Right lobe of liver (tissue), 6 donors: ENCODE measurements around the gene AURKAIP1. TPM values are rescaled to one million over a fixed set of nuclear protein-coding genes. Genes with fewer than 3 reads are reported as not detected.

Experiments used
- ATAC-seq, 4 donors: fragments of 200-7000 bp; cut with Tn5 transposase; one replicate each; pipeline ENCODE4 v1.9.1; 2020; ENCODE audit warnings: mild to moderate bottlenecking in 4 of 4, moderate library complexity in 4 of 4
- DNase-seq, 3 donors: peaks; one replicate each; pipeline ENCODE4 v3.0.0-alpha.2; 2020
- H3K27ac ChIP-seq, 3 donors: fragments of 200-600 bp; one replicate each; pipeline ENCODE4 v1.8.0; 2022
- H3K27me3 ChIP-seq, 2 donors: fragments of 200-600 bp; one replicate each; pipeline ENCODE4 v1.8.0; 2022
- H3K36me3 ChIP-seq, 4 donors: fragments of 200-600 bp; sonication (generic) in 1 of 4; one replicate each; pipeline versions ENCODE4 v1.5.1 to v1.8.0; 2017 to 2022; ENCODE audit warnings: control low read depth in 1 of 4
- H3K4me1 ChIP-seq, 4 donors: fragments of 200-600 bp; sonication (generic) in 1 of 4; one replicate each; pipeline versions ENCODE4 v1.5.1 to v1.8.0; 2017 to 2022; ENCODE audit warnings: control low read depth in 1 of 4
- H3K4me3 ChIP-seq, 3 donors: fragments of 200-600 bp; one replicate each; pipeline ENCODE4 v1.8.0; 2022
- H3K9me3 ChIP-seq, 4 donors: fragments of 200-600 bp; sonication (generic) in 1 of 4; one replicate each; pipeline versions ENCODE4 v1.5.1 to v1.8.0; 2017 to 2022; ENCODE audit warnings: control low read depth in 1 of 4
- POLR2A ChIP-seq: fragments of 450-650 bp; IDR thresholded peaks from one replicate; pipeline ENCODE4 v1.6.1; 2017; ENCODE audit warnings: antibody characterized with exemption, mild to moderate bottlenecking
- WGBS: methylation state at CpG from one replicate; pipeline ENCODE4 v1.1.6; 2018; ENCODE audit warnings: low coverage, low lambda C conversion rate; ENCODE audit not compliant: insufficient coverage; ENCODE audit errors: missing lambda C conversion rate; 5-methylcytosine and 5-hydroxymethylcytosine counted together
- intact Hi-C, 2 donors: fragments of 100-400 bp; cut with DNase I; formaldehyde crosslinking; loops; one replicate each; pipeline versions ENCODE4 v1.11.2 to v1.14.1; 2022
- total RNA-seq, 6 experiments: library from RNA; depleted of rRNA in 2 of 6; stranded (reverse); fragments of >200 nt in 2 of 6; fragmentation: NEBNext Ultra II Directional in 3 of 6; extraction: Animal tissue kit (Norgen Biotek cat#: 25700) in 3 of 6; gene quantifications; one replicate each; pipeline versions ENCODE4 v1.1.0 to v1.2.4, GENCODE V29; 2016 to 2023
- TF ChIP-seq, protein P1 (sequence below), 4 donors: fragments of 200-600 bp in 3 of 4; fragments of 450-650 bp in 1 of 4; IDR thresholded peaks; one replicate each; pipeline versions ENCODE4 v1.5.1 to v1.8.0; 2016 to 2022; ENCODE audit warnings: antibody characterized with exemption in 4 of 4, mild to moderate bottlenecking in 2 of 4
- donor health status: DM: no; HTN: yes; CAD: no.
- donor health status: DM: no; HTN: no; CAD: no.
- donor health status: DM: no; HTN: no; CAD: no.
- donor health status: DM: no; HTN: yes; CAD: no.
- donor health status: DM: no; HTN: yes; CAD: no.

The AURKAIP1 gene
- total RNA-seq, 6 experiments from 2014 or later: 70.0 to 140 (median 104) TPM

DNA sequence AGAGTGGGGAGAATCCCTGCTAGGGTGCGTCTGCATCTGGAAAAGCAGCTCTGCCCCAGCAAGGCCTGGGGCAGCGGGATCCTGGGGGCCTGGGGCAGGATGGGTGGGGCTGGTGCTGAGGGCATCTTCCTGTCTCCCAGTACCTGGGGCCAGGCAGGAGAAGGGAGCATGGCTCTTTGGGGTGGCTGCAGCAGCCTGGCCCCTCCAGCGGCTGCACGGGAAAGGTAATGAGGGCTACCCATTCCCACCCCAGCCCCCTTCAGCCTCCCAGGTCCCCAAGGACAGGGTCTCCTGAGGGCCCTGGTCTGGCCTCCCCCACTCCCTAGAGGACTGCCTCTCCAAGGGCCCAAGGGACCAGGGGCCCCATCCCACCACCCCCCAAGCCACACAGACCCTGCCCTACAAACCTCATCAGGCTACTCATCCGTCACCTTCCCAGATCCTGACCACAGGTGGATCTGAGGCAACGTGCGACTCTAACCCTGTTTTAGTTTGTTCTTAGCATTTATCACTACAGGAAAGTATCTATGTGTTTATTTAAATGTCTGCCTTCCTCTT, 47.0 kb upstream of the AURKAIP1 start:
- intact Hi-C loops: no loop called here
- no peak for TF ChIP-seq POLR2A
- TF ChIP-seq, protein P1, sequence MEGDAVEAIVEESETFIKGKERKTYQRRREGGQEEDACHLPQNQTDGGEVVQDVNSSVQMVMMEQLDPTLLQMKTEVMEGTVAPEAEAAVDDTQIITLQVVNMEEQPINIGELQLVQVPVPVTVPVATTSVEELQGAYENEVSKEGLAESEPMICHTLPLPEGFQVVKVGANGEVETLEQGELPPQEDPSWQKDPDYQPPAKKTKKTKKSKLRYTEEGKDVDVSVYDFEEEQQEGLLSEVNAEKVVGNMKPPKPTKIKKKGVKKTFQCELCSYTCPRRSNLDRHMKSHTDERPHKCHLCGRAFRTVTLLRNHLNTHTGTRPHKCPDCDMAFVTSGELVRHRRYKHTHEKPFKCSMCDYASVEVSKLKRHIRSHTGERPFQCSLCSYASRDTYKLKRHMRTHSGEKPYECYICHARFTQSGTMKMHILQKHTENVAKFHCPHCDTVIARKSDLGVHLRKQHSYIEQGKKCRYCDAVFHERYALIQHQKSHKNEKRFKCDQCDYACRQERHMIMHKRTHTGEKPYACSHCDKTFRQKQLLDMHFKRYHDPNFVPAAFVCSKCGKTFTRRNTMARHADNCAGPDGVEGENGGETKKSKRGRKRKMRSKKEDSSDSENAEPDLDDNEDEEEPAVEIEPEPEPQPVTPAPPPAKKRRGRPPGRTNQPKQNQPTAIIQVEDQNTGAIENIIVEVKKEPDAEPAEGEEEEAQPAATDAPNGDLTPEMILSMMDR (IDR thresholded peaks at IDR 0.05): no peak
- peak in 1 of 3 donors; percentile 32 for DNase-seq
- ATAC-seq: no peak
- no peaks in the 10 kb centered on the region for H3K9me3 ChIP-seq
- no peaks in the 10 kb centered on the region for H3K27me3 ChIP-seq
- whole genome bisulfite sequencing: 78% methylated on average over 3 of the region's 7 CpGs
- H3K4me1 ChIP-seq: no peaks in the 10 kb centered on the region
- H3K27ac ChIP-seq: no peak overlapping the region
- no peak overlapping the region for H3K4me3 ChIP-seq
- no peaks in the 10 kb centered on the region for H3K36me3 ChIP-seq

DNA sequence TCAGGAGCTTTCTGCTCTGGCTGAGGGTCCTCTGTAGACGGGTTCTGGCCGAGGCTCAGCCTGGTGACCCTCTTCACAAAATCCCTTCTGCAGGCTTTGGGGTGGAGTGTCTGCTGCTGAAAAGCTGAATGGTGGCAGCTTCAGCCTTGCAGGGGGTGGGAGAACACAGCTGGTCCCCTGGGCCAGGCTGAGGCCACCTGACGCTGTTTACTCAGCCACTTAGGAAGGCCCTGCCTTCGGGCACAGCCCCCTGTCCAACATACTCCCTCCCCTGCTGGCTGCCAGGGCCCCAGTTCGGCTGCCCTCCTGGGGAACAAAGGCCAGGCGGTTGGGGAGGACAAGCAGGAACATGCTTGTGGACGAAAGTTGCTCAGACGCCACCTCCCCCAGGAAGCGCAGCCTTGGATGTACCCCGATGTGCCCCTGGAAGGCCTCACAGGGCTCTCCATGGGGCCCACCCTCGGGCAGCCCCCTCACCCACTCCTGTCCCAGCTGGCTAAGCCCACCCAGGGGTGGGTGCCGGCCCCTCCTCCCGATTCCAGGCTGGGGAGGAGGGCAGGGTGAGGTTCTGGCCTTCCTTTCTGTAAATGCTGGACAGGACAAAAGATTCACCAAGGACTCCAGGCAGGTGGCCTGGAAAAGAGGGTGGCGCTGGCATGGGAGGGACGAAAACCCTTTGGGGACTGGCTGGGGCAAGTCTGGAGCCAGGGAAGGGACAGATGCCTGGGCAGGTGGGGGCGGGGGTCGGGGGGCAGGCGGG, 46.3 kb upstream of the AURKAIP1 start, which contains the start of gene ANKRD65:
Gene ANKRD65 (minus strand): TSS at position 130 of the 760 bp plus-strand sequence. CDS start 271 bp downstream, outside the sequence.
- peak within 1 kb of the TSS in 1 of 3 donors; percentile 26 for H3K4me3 ChIP-seq
- H3K27ac ChIP-seq: no peak within 1 kb of the TSS

DNA sequence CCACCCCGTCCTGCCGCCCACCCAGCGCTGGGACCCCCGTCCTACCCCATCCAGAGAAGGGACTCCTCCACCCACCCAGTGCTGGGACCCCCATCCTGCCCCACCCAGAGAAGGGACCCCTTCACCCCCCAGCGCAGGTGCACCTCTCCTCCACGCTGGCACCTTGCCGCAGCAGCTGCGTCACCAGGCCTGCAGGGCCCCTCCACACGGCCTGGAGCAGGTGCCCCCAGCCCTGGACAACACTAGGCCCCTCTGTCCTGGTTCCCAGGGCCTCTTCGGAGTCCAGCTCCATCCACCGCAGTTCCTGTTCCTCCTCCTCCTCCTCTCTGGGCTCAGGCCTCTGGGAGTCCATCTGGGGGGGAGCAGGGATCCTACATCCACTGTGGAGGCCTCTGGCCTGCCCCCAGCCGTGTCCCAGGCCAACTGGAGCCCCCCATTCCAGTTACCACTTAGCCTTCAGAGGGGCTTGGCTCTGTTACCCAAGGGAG, 45.7 kb upstream of the AURKAIP1 start:
- no peaks in the 10 kb centered on the region for H3K4me1 ChIP-seq
- TF ChIP-seq, protein P1 (IDR thresholded peaks at IDR 0.05): no peak
- no peak for TF ChIP-seq POLR2A
- ATAC-seq (peak in 1 of 4 donors; percentile 19), DNase-seq (peak in 1 of 3 donors; percentile 28)
- no peak overlapping the region for H3K4me3 ChIP-seq
- H3K27ac ChIP-seq: no peak overlapping the region
- no peaks in the 10 kb centered on the region for H3K9me3 ChIP-seq
- intact Hi-C loops: no loop called here
- 100% methylated on average over 2 of the region's 12 CpGs for WGBS
- H3K36me3 ChIP-seq: no peaks in the 10 kb centered on the region
- H3K27me3 ChIP-seq: no peaks in the 10 kb centered on the region

More for the DNA sequence above, 46.3 kb upstream of the AURKAIP1 start, which contains the start of gene ANKRD65:
- Histone ChIP-seq H3K4me1 (no peaks in the 10 kb centered on the region), H3K27me3 (no peaks in the 10 kb centered on the region), H3K9me3 (no peaks in the 10 kb centered on the region), H3K36me3 (no peaks in the 10 kb centered on the region)
- intact Hi-C loops: no loop called here
- WGBS: 100% methylated on average over 1 of the region's 18 CpGs
- peak in 1 of 4 donors; percentile 17 for ATAC-seq
- DNase-seq: peak in 1 of 3 donors; percentile 37
- TF ChIP-seq POLR2A: no peak
- TF ChIP-seq, protein P1 (IDR thresholded peaks at IDR 0.05): no peak

DNA sequence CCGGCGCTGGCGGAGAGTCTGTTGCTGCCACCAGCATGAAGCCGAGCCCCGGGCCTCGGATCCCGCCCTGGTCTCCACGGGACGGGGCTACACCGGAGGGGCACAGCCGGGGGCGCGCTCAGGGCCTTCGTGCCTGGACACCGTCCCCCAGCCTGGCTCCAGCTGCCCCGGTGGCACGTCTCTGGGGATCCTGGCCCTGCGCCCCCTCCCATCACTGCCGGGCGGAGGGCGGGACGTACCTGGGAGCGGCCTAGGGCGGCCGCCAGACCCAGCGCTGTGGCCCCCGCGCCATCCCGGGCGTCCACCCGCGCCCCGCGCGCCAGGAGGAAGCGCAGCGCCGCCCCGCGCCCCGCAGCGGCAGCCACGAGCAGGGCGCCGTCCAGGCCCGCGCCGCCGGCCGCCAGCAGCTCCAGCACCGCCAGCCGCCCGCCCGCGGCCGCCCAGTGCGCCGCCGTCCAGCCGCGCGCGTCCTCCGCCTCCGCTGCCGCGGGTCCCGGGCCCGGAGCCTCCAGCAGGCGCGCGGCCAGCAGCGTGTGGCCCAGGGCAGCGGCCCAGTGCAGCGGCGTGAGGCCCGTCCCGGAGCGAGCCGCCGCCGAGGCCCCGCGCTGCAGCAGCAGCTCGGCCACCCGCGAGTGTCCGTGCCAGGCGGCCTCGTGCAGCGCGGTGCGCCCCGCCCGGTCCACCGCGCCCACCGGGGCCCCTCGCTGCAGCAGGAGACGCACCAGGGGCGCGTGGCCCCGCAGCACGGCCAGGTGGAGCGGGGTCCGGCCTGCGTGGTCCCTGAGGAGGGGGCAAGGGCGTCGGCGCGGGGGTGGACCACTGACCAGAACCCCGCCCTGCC, 45.0 kb upstream of the AURKAIP1 start:
- DNase-seq (no peak), ATAC-seq (peak; percentile 69 to 76 (median 74))
- Histone ChIP-seq H3K4me3 (peak overlapping the region in 2 of 3 donors; percentile 23 to 26), H3K9me3 (no peaks in the 10 kb centered on the region), H3K27me3 (no peaks in the 10 kb centered on the region), H3K27ac (no peak overlapping the region), H3K36me3 (no peaks in the 10 kb centered on the region), H3K4me1 (no peaks in the 10 kb centered on the region)
- intact Hi-C loops: no loop called here
- TF ChIP-seq POLR2A: no peak
- TF ChIP-seq, protein P1 (IDR thresholded peaks at IDR 0.05): peak in 1 of 4 donors; percentile 36
- WGBS: no CpG with 5 or more reads among the region's 112 CpGs
